Measurements from ENCODE around the gene TMTC1.
"Not testable (repeated sequence)": the region's sequence is repeated elsewhere in the genome, so short reads cannot be mapped to it uniquely, and the experiment has no call there.

The TMTC1 gene

DNA sequence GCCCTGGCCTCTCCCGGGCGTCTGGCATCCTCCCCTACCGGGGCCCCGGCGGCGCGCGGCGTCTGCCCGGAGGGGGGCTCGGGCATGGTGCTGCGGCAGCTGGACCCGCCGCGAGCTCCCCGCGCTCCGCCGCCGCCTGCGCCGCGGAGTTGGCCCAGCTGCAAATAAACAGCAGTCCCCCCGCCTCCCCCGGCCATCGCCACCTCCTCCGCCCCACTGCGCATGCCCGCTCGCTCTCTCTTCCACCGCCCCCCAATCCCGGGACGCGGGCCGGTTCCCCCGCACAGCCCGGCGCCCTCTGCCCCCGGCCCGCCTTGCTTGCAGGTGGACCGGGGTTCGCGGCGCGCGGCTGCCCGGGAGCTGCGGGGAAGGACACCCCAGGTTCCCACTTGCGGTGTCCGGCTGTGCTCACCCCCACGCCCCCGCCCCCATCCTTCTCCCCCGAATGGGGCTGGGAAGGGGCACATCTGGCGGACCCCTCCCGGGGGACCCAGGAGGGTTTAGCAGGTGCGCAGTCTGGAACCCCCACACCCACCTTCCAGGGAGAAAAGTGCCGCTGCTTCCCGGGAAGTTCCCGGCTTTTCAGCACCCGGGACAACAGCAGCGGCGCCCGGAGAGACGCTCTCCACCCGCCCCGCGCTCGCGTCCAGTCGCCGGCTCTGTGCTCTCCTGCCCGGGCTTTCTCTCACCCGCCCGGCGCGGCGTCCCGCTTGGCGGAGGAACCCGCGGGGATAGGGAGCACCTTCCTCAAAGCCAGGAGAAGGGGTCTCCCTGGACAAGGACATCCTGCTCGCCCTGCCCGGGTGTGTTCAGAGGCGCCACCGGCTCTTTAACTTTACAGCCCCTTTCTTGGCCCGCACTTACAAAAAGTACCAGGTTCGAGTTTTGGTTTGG, at the start of gene TMTC1:
TSS of gene TMTC1 (minus strand) at position 170 of the 894 bp plus-strand sequence. CDS start 191 bp downstream, outside the sequence.
- no peak within 1 kb of the TSS for H3K27ac ChIP-seq (ENCODE audit: low read length)
- peak within 1 kb of the TSS; percentile 77 for H3K4me3 ChIP-seq (ENCODE audit: low read length)
- peaks cover 8% of the 10 kb centered on the region for H3K9me3 ChIP-seq (ENCODE audit: insufficient read depth, low read depth, low read length)
- H3K36me3 ChIP-seq (ENCODE audit: insufficient read depth, low read depth, low read length), result no peaks in the 10 kb centered on the region; the same call in 1 of the 2 replicates
- peaks cover 10% of the 10 kb centered on the region; the same call in 1 of the 2 replicates for H3K4me1 ChIP-seq (ENCODE audit: insufficient read depth, low read length)
- H3K9ac ChIP-seq (ENCODE audit: low read depth, low read length), result peak within 1 kb of the TSS; percentile 76; the same call in 1 of the 2 replicates
- peaks cover 32% of the 10 kb centered on the region for H3K27me3 ChIP-seq (ENCODE audit: insufficient read depth, low read length)

DNA sequence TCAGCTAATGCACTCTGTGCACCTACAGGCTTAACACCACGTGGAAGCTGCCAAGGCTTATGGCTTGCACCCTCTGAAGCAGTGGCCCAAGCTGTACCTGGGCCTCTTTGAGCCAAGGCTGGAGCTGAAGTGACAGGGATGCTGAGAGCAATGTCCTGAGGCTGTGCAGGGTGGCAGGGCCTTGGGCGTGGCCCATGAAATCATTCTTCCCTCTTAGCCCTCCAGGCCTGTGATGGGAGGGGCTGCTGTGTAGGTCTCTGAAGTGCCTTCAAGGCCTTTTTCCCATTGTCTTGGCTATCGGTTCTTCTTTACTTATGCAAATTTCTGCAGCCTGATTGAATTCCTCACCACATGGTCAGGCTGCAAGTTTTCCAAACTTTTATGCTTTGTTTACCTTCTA, 47.4 kb upstream of the TMTC1 start:
- no peaks in the 10 kb centered on the region for H3K36me3 ChIP-seq (ENCODE audit: insufficient read depth, low read depth, low read length)
- H3K9me3 ChIP-seq (ENCODE audit: insufficient read depth, low read depth, low read length), result peaks cover 32% of the 10 kb centered on the region
- H3K27me3 ChIP-seq (ENCODE audit: insufficient read depth, low read length), result no peaks in the 10 kb centered on the region
- no peak overlapping the region for H3K27ac ChIP-seq (ENCODE audit: low read length)
- no peaks in the 10 kb centered on the region for H3K4me1 ChIP-seq (ENCODE audit: insufficient read depth, low read length)
- no peak overlapping the region for H3K9ac ChIP-seq (ENCODE audit: low read depth, low read length)
- H3K4me3 ChIP-seq (ENCODE audit: low read length), result no peak overlapping the region

DNA sequence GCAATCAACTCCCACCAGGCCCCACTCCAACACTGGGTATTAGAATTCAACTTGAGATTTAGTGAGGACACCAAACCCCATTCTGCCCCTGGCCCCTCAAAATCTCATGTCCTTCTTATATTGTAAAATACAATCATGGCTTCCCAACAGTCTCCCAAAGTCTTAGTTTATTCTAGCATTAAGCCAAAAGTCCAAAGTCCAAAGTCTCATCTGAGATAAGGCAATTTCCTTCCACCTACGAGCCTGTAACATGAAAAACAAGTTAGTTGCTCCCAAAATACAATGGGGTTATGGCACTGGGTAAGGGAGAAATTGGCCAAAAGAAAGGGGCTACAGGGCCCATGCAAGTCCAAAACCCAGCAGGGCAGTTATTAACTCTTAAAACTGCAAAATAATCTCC, 46.6 kb upstream of the TMTC1 start:
- no peak overlapping the region for H3K9ac ChIP-seq (ENCODE audit: low read depth, low read length)
- no peak overlapping the region for H3K27ac ChIP-seq (ENCODE audit: low read length)

DNA sequence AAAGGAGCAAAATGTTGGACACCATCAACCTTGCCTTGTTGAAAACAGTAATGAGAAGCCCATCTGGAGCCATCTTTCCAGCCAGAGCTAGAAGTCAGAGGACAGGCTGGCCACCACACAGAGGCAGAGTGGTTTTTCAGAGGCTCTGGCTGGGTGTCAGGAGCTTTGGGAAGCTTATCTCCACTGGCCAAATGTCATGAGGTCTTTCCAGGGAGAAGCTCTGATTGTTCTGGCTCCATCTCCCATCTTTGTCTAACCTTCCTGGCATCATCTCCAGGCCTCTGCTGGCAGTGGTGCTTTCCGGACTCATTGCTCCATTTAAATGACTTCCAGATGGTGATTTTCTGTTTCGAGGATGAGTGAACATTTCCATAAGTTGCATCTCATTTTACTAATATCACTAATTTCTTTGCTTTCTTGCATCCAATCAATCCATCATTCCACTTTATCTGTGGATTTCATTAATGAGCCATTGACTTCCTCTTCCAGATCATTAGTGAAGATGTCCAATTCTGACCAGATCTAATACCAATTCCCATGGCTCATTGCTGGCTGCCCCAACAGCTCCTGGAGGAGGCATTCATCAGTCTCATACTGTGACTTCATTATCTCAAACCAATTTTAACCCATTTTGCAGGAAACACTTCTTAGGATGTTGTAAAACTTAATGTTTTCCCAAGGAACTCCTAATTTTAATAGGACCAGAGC, 35.3 kb upstream of the TMTC1 start:
- Histone ChIP-seq H3K9ac (ENCODE audit: low read depth, low read length) (no peak overlapping the region), H3K4me3 (ENCODE audit: low read length) (no peak overlapping the region), H3K27me3 (ENCODE audit: insufficient read depth, low read length) (no peaks in the 10 kb centered on the region), H3K4me1 (ENCODE audit: insufficient read depth, low read length) (no peaks in the 10 kb centered on the region), H3K36me3 (ENCODE audit: insufficient read depth, low read depth, low read length) (no peaks in the 10 kb centered on the region), H3K27ac (ENCODE audit: low read length) (no peak overlapping the region), H3K9me3 (ENCODE audit: insufficient read depth, low read depth, low read length) (no peaks in the 10 kb centered on the region)

More for the DNA sequence above, 46.6 kb upstream of the TMTC1 start:
- Histone ChIP-seq H3K27me3 (ENCODE audit: insufficient read depth, low read length) (no peaks in the 10 kb centered on the region), H3K4me1 (ENCODE audit: insufficient read depth, low read length) (no peaks in the 10 kb centered on the region), H3K4me3 (ENCODE audit: low read length) (no peak overlapping the region), H3K9me3 (ENCODE audit: insufficient read depth, low read depth, low read length) (peaks cover 29% of the 10 kb centered on the region), H3K36me3 (ENCODE audit: insufficient read depth, low read depth, low read length) (no peaks in the 10 kb centered on the region)

DNA sequence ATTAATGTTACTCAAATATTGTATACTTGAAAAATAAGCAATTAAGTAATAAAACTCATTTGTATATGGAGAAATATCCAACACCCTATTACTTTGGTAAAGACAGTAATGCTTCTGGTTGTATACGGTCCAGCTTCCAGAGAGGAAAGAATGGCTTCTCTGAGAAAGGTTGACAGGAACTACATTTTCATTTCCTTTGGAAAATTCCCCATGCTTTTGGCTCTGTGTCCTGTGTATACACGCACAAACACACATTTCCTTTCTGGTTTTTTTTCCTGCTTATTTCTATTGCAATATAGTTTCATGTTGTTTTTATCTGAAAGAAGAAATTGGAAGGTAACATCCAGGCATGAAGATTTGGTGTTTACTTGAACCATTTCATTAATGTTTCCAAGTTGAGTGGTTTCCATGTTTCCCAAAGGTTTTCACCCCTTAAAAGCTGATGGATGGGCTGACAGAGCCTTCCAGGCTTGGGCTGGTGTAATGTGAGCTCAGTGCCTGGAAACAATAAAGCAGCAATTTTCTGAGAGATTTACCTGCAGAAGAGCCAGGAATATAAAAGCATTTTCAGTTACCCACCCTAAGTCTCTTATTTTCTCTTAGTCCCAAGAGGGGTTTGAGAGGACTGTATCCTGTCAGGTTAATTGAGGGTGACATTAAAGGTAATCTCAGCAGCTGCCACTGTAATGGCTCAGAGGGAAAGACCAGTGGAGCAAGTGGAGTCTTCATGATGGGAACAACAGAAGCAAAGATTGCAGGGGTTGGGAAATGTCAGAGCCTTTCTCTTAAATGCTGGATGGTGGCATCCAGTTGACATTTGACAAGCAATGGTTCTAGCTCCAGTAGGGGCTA, 33.4 kb upstream of the TMTC1 start:
- Histone ChIP-seq H3K27ac (ENCODE audit: low read length) (no peak overlapping the region), H3K9ac (ENCODE audit: low read depth, low read length) (no peak overlapping the region), H3K4me3 (ENCODE audit: low read length) (no peak overlapping the region), H3K27me3 (ENCODE audit: insufficient read depth, low read length) (no peaks in the 10 kb centered on the region), H3K9me3 (ENCODE audit: insufficient read depth, low read depth, low read length) (no peaks in the 10 kb centered on the region), H3K36me3 (ENCODE audit: insufficient read depth, low read depth, low read length) (no peaks in the 10 kb centered on the region), H3K4me1 (ENCODE audit: insufficient read depth, low read length) (no peaks in the 10 kb centered on the region)

DNA sequence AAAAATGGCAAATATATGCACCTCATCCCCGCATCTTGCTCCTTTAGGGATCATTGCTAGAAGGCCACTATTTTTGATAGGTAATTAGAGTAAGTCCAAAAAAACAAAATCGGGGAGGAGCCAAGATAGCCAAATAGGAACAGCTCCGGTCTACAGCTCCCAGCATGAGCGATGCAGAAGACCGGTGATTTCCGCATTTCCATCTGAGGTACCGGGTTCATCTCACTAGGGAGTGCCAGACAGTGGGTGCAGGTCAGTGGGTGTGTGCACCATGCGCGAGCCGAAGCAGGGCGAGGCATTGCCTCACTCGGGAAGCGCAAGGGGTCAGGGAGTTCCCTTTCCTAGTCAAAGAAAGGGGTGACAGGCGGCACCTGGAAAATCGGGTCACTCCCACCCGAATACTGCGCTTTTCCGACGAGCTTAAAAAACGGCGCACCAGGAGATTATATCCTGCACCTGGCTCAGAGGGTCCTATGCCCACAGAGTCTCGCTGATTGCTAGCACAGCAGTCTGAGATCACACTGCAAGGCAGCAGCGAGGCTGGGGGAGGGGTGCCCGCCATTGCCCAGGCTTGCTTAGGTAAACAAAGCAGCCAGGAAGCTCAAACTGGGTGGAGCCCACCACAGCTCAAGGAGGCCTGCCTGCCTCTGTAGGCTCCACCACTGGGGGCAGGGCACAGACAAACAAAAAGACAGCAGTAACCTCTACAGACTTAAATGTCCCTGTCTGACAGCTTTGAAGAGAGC, 26.0 kb upstream of the TMTC1 start:
- not testable (repeated sequence) for H3K9me3 ChIP-seq (ENCODE audit: insufficient read depth, low read depth, low read length); H3K9ac ChIP-seq (ENCODE audit: low read depth, low read length); H3K36me3 ChIP-seq (ENCODE audit: insufficient read depth, low read depth, low read length); H3K27me3 ChIP-seq (ENCODE audit: insufficient read depth, low read length); H3K4me1 ChIP-seq (ENCODE audit: insufficient read depth, low read length); H3K4me3 ChIP-seq (ENCODE audit: low read length); H3K27ac ChIP-seq (ENCODE audit: low read length)

DNA sequence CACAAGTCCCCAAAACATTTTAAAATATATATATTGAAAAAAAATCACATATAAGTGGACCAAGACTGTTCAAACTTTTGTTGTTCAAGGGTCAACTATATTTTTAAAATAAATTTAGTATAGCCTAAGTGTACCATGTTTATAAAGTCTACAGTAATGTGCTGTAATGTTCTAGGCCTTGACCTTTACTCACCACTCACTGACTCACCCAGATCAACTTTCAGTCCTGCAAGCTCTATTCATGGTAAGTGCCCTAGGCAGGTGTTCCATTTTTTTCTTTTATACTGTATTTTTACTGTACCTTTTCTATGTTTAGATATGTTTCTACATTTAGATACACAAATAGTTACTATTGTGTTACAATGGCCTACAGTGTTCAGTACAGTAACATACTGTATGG, 23.4 kb upstream of the TMTC1 start:
- Histone ChIP-seq H3K9me3 (ENCODE audit: insufficient read depth, low read depth, low read length) (peaks cover 10% of the 10 kb centered on the region), H3K4me3 (ENCODE audit: low read length) (no peak overlapping the region), H3K36me3 (ENCODE audit: insufficient read depth, low read depth, low read length) (no peaks in the 10 kb centered on the region)

DNA sequence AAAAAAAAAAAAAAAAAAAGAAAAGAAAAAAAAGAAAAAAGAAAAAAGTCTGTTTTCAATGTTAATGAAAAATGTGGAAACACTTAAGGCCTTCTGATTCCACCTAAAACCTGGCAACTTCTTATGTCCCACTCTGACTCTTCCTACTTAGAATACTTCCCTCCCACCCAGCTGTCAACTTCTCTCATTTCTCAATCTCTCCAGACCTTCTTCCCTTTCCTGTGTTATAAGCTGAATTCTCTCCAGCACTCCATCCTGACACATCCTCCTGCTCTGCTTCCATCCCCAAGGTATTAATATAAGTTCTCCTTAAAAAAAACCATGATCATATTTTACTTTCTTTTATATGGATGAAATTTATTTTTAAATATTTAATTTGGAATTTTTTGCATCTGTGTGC, 20.3 kb upstream of the TMTC1 start:
- H3K4me3 ChIP-seq (ENCODE audit: low read length), result no peak overlapping the region
- H3K36me3 ChIP-seq (ENCODE audit: insufficient read depth, low read depth, low read length), result no peaks in the 10 kb centered on the region
- no peak overlapping the region for H3K9ac ChIP-seq (ENCODE audit: low read depth, low read length)
- H3K27ac ChIP-seq (ENCODE audit: low read length), result no peak overlapping the region
- H3K27me3 ChIP-seq (ENCODE audit: insufficient read depth, low read length), result no peaks in the 10 kb centered on the region
- peaks cover 3% of the 10 kb centered on the region for H3K9me3 ChIP-seq (ENCODE audit: insufficient read depth, low read depth, low read length)
- H3K4me1 ChIP-seq (ENCODE audit: insufficient read depth, low read length), result peaks cover 4% of the 10 kb centered on the region; the same call in 1 of the 2 replicates

More for the DNA sequence above, 23.4 kb upstream of the TMTC1 start:
- H3K27ac ChIP-seq (ENCODE audit: low read length), result no peak overlapping the region
- H3K9ac ChIP-seq (ENCODE audit: low read depth, low read length), result no peak overlapping the region
- no peaks in the 10 kb centered on the region for H3K27me3 ChIP-seq (ENCODE audit: insufficient read depth, low read length)
- no peaks in the 10 kb centered on the region for H3K4me1 ChIP-seq (ENCODE audit: insufficient read depth, low read length)

DNA sequence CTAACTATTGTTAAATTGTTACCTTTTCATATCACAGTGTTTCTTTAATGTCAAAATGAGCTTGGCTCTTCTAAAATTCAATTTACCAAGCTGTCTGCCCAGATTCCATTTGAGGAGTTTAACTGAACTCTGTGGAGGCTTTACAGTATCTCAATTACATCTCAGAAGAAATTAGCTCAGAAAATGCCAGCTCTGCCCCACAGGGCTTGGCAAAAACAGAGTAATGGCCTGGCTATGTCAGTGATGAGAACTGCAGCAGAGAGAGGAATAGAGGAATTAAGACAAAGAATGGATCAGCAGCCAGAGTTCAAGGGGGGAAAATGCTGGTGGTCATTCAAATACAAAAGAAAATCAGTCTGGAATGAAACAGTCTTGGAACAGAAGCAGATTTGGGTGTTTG, 15.8 kb upstream of the TMTC1 start:
- H3K9ac ChIP-seq (ENCODE audit: low read depth, low read length), result no peak overlapping the region
- no peaks in the 10 kb centered on the region for H3K36me3 ChIP-seq (ENCODE audit: insufficient read depth, low read depth, low read length)
- no peak overlapping the region for H3K4me3 ChIP-seq (ENCODE audit: low read length)

DNA sequence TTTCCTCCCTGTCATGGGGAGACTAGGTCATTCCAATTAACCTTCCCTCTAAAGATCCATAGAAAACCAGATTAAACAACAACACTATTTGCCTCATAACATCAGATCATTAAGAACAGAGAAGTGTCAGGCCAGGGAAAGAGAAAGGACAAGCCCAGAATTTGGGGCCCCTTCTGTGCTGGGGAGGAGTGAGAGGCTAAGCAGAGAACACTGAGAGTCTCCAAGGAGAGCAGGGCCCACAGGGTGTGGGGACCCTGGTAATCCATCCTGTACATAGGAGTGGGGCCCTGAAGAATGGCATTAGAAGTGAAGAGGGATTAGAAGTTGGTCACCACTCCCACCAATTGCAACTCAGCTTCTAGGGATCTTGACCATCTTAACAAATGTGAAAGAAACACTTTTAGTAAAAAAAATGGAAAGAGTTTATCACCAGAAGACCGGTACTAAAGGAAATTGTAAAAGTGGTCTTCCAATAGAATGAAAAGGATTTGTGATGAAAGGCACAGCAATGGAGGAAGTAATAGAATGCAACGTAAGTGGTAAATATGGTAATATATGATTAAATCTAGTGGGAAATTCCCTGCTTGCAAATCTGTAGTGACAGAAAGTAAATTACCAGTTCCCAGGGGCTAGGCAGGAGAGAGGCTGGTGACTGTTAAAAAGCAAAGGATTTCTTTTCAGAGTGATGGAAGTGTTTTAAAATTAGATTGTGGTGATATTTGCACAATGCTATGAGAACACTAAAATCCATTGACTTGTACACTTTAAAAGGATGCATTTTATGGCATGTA, 14.0 kb upstream of the TMTC1 start:
- Histone ChIP-seq H3K27me3 (ENCODE audit: insufficient read depth, low read length) (no peaks in the 10 kb centered on the region), H3K9ac (ENCODE audit: low read depth, low read length) (no peak overlapping the region), H3K36me3 (ENCODE audit: insufficient read depth, low read depth, low read length) (no peaks in the 10 kb centered on the region), H3K4me3 (ENCODE audit: low read length) (no peak overlapping the region), H3K27ac (ENCODE audit: low read length) (no peak overlapping the region), H3K9me3 (ENCODE audit: insufficient read depth, low read depth, low read length) (peaks cover 12% of the 10 kb centered on the region), H3K4me1 (ENCODE audit: insufficient read depth, low read length) (peaks cover 24% of the 10 kb centered on the region)

More for the DNA sequence above, 15.8 kb upstream of the TMTC1 start:
- Histone ChIP-seq H3K27ac (ENCODE audit: low read length) (no peak overlapping the region), H3K27me3 (ENCODE audit: insufficient read depth, low read length) (no peaks in the 10 kb centered on the region), H3K9me3 (ENCODE audit: insufficient read depth, low read depth, low read length) (no peaks in the 10 kb centered on the region; the same call in 1 of the 2 replicates), H3K4me1 (ENCODE audit: insufficient read depth, low read length) (peaks cover 24% of the 10 kb centered on the region)

All from iPS-20b (cell line).